Stimulated activated CD8-positive, alpha-beta memory T cell treated with anti-CD3 and anti-CD28 coated beads, Interleukin-4, amount 100 ng/mL, for 48 hours (primary cell): Measurements from ENCODE around the gene ADD1.

Experiments used
- DNase-seq: peaks from one replicate; pipeline ENCODE4 v3.0.0-alpha.2; 2020

ADD1 gene

GRCh38 chr4:2835978-2836377 is 7.7 kb upstream of the ADD1 start:
- DNase-seq: no peak

DNA sequence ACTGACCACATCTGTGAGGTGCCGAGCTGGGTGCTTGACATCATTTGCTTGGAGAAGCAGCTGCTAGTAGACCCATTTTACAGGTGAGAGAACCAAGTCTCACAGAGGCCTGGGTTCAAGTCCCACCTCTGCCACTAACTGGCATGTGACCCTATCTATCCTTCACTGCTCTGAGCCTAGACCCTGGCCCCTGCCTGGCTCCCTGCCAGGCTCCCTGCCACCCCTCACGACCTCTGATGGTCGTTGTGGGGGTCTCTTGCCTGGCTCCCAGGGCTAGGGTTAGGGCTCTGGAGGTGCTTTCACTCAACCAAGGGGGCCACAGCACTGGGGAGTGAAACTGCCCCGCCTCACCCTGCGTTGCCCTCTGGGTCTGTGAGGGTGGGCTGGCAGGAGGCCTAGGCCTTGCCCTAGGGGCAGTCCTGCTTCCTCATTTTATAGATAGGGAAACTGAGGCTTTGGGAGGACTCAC is 7.2 kb upstream of the ADD1 start:
- peak; percentile 22 for DNase-seq

GRCh38 chr4:2837110-2837903 is 6.3 kb upstream of the ADD1 start:
- peak; percentile 25 for DNase-seq

GRCh38 chr4:2837904-2838496 is 5.6 kb upstream of the ADD1 start:
- DNase-seq: peak; percentile 68

- DNase-seq: peak; percentile 18
Measured at GRCh38 chr4:2839060-2839459, 4.6 kb upstream of the ADD1 start.

DNA sequence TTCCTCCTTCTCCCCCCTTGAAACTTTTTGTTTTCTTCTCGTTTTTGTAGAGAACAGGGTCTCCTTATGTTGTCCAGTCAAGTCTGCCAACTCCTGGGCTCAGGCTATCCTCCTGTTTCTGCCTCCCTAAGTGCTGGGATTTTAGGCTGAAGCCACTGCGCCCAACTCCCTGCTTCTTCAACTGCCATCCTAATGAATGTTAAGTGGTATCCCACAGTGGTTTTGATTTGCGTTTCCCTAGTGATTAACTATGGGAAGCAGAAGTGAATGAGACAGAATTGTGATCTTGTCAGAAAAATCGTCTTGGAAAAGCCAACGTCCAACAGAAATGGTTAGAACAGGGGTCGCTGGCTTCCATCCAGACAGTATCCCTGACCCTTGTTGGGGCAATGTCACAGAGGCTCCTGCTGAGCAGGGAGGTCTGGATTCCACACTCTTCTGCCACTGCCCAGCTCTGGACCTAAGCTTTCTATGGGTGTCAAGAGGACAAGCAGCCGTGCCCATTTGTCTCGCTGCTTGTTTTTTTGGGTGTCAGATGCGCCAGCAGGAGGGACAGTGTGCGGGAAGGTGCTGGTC is 869 bp upstream of the ADD1 start:
- no peak for DNase-seq

- peak; percentile 43 for DNase-seq
Measured at GRCh38 chr4:2843941-2844584, 419 bp downstream of the ADD1 start.

DNA sequence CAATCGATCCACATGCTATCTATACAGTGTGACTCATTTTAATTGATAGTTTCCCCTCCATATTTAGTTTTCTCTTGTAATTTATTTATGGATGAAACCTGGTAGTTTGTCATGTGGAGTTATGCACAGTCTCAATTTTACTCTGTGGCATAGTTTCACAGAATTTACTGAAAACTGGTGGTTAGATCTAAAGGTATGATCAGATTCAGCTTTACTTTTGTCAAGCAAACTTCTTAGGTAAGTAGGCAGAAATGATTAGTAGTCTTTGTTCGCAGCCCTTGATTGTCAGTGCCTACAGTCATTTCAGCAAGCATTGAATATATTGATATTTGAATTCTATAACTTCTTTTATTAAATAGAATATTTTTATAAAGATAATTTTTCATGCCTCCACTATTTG is 2.5 kb downstream of the ADD1 start:
- no peak for DNase-seq

GRCh38 chr4:2847302-2847871 is 3.7 kb downstream of the ADD1 start:
- DNase-seq: no peak

DNA sequence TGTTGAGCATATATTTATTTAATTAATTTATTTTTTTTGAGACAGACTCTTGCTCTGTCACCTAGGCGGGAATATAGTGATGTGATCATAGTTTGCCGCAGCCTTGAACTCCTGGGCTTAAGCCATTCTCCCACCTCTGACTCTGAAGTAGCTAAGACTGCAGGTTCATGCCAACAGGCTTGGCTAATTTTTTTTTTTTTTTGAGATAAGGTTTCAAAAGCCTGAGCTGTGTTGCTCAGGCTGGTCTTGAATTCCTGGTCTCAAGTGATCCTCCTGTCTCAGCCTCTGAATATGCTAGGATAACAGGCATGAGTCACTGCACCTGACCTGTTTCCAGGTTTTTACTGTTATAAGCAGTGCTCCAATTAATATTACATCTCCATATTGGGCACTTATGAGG is 4.8 kb downstream of the ADD1 start:
- DNase-seq: no peak

DNA sequence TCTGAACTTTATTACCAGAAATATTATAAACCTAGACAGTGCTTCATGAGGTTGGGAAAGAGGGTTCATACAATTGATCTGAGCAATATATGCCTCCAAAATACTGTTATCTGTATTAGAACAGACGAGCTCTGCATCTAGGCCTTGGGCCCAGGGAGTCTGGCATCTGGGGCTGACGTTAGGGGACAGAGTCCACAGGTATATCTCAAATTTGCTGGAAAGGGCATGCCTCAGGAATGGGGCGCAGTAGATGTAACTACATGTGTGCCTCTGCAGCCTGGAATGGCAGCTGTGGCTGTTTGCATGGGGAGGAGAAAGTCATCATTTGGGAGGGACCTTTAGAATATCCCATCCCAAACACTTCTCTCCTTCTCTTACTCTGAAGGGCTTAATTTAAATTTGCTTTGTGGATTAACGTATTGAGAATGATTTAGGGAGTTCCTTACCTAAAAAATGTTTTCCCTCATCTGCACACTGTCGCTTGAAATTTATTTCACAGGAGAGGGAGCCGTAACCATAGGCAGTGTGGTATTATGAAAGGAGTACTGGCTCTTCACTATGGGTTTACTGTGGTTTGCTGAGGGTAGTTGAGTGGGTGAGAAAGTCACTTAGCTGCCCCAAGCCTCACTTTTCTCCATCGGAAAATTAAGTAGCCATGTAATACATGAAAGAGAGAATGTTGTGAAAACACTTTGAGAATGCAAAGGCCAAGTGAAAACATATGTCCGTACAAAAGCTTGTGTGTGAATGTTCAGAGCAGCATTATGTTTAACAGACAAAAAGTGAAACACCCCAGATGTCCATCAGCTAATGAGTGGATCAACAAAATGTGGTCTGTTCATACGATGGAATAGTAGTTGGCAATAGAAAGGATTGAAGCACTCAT is 5.9 kb downstream of the ADD1 start:
- no peak for DNase-seq

DNA sequence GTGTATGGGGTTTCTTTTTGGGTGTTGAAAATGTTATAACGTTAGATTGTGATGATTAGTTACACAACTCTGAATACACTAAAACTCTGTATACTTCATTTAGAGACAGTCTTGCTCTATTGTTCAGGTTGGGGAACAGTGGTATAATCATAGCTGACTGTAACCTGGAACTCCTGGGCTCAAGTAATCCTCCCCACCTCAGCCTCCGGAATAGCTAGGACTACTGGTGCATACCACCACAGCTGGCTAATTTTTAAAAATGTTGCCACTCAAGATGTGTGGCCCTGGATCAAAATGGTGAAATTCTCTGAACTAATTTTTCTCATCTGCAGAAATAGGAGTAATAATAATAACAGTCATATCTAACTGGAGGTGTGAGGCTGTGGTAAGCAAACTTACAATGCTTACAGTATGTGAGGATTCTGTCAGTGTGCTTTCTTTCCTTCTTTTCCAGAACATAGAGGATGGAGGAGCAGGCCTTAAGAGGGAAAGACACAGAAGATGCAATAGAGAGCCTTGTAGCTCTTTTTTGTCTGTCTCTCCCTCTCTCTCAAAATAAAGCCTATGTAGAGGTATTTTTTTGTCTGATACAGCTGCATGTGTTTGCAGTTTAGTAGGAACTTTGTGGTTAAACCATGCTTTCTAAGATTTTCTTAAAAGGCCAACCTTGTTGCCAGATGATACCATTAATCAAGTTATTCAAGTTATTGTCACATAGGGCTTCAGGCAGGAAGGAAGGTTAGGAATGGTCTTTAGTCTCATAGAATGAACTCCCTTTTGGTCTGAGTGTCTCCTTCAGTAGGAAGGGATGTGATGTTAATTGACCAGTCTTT is 7.5 kb downstream of the ADD1 start:
- no peak for DNase-seq

GRCh38 chr4:2852481-2852921 is 8.9 kb downstream of the ADD1 start:
- no peak for DNase-seq

DNA sequence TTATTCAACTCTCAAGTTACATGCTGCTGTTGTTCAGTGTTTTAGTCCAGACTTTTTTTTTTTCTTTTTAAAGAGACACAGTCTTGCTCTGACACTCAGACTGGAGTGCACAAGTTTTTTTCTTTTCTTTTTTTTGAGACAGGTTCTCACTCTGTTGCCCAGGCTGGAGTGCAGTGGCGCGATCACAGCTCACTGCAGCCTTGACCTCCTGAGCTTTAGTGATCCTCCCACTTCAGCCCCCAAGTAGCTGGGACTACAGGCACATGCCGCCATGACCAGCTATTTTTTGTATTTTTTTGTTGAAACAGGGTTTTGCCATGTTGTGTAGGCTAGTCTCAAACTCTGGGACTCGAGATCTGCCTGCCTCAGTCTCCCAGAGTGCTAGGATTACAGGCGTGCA is 11.9 kb downstream of the ADD1 start:
- DNase-seq: no peak

DNA sequence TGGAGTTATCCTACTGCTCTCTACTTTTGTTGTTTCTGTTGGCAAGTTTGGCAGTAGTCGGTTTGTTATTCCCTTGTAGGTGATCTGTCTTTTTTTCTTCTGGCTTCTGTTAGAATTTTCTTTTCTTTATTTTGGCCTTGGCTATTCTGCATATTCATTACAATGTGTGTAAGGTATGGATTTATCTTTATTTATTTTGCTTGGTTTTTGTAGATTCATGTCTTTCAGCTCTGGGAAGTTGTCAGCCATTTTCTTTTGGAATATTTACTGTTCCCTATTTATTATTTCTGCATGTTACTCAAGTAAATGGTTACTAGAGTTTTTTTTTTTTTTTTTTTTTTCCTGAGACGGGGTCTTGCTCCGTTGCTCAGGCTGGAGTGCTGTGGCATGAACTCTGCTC is 12.6 kb downstream of the ADD1 start:
- no peak for DNase-seq

GRCh38 chr4:2857349-2857927 is 13.8 kb downstream of the ADD1 start:
- no peak for DNase-seq

DNA sequence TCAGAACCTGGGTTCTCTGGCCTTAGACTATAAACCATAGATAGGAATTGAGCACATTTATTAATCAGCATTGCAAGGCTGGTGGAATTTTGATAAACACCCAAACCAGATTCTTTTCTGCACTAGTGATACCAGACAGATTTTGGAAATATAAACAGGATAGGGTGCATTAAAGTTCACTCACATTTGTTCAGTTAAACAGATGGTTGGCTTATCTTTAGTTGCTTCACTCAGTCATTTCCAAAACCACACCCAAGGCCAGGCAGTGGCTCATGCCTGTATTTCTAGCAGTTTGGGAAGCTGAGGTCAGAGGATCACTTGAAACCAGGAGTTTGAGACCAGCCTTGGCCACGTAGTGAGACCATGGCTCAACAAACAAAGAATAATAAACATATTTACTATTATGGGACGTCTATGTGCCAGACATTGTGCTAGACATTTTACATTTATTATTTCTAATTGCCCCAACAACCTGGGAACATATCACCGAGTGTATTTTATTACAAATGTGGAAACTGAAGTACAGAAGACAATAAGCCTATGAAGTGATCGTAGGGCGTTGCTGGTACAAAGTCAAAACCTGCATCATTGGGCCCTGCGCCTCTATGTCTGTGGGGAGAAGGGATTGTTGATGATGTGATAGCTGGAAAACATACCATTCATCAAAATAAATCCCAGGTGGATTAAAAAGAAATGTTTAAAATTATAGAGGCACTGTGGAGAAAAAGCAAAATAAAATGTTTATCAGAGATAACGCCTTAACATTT is 15.0 kb downstream of the ADD1 start:
- DNase-seq: no peak

DNA sequence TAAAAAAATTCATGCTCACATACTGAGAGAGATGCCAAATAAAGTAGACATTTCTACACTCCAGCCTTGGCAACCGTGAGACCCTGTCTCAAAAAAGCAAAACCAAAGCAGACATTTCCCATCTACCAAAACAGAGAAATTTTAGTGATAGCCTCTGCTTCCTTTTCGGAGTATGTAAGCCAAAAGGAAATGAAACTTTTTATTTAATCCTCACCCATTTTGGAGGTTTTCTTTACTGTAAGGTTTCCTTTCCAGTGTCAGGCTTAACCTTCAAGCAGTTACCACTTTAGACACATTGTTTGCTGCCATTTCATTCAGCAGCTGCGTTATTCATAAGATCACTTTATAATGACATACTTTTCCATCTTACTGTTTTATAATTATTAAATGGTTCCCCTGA is 15.9 kb downstream of the ADD1 start:
- DNase-seq: no peak

DNA sequence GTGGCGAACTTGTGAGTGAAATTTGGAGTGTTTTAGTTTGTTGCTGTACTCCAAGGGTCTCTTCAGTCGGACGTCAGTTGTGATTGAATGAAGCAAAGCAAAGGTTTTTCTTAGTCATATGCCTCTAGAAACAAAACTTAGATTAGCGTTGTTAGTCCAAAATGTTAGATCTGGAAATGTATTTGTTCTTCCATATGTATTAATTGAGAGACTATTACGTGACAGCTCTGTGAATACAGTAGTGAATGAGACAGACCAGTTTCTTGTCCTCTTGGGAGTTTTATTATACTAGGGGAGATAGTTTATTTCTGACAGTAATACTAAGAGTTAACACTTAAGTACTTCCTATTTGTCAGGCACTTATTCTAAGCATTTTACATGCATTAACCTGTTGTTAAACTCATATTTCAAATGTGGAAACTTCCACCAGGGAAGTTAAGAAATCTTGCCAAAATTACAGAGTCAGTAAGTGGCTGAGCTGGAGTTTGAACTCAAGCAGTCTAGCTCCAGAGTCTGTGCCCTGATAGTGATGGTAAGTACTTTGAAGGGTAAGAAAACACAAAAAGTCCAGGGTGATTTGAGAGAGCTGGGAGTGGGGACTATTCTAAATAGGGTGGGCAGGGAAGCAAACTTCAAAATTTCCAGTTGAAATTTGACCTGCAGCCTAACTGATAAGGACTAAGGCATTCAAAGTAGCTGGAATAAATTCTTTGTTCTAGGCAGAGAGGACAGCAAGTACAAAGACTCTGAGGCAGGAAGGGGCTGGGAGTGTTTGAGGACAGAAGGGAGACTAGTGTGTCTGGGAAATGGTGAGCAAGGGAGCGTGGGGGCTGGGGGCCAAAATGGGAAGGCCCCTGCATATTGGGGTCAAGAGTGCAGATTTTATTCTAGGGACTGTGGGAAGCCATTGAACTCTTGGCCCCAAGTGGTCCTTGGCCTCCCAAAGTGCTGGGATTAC is 17.0 kb downstream of the ADD1 start:
- DNase-seq: no peak
